Small intestine (tissue), 7 donors: ENCODE measurements around the gene COL11A2. TPM values are rescaled to one million over a fixed set of nuclear protein-coding genes. Genes with fewer than 3 reads are reported as not detected.

ENCODE experiments used
- DNase-seq, 2 donors: peaks; one replicate each; pipeline versions ENCODE4 v3.0.0 to v3.0.0-alpha.2; 2013
- FAIRE-seq: peaks from 2 replicates; lab custom pipeline; 2012; peaks lifted over from hg19 to GRCh38; lab: Jason Lieb, UNC
- H3K27ac ChIP-seq, 3 donors: one replicate each; pipeline ENCODE4 v1.5.1; 2013; ENCODE audit warnings: low read length in 2 of 3, mild to moderate bottlenecking in 2 of 3, control low read depth in 1 of 3, inconsistent platforms in 1 of 3, low read depth in 1 of 3, moderate library complexity in 1 of 3
- H3K27me3 ChIP-seq, 3 donors: one replicate each; pipeline ENCODE4 v1.6.1; 2013; ENCODE audit warnings: low read length in 3 of 3, inconsistent platforms in 1 of 3; ENCODE audit not compliant: control insufficient read depth in 3 of 3, insufficient read depth in 3 of 3
- H3K36me3 ChIP-seq, 3 donors: one replicate each; pipeline ENCODE4 v1.6.1; 2013; ENCODE audit warnings: low read length in 3 of 3, inconsistent platforms in 1 of 3, low read depth in 1 of 3, mild to moderate bottlenecking in 1 of 3, moderate library complexity in 1 of 3; ENCODE audit not compliant: control insufficient read depth in 3 of 3, insufficient read depth in 2 of 3
- H3K4me1 ChIP-seq, 3 donors: one replicate each; pipeline ENCODE4 v1.6.1; 2013; ENCODE audit warnings: low read length in 2 of 3, inconsistent platforms in 1 of 3, low read depth in 1 of 3, mild to moderate bottlenecking in 1 of 3, moderate library complexity in 1 of 3; ENCODE audit not compliant: control insufficient read depth in 3 of 3, insufficient read depth in 2 of 3
- H3K4me3 ChIP-seq, 3 donors: one replicate each; pipeline ENCODE4 v1.5.1; 2013; ENCODE audit warnings: low read length in 3 of 3, control low read depth in 1 of 3, inconsistent platforms in 1 of 3, low read depth in 1 of 3, mild to moderate bottlenecking in 1 of 3, moderate library complexity in 1 of 3
- H3K9me3 ChIP-seq, 2 donors: one replicate each; pipeline ENCODE4 v1.6.1; 2013; ENCODE audit warnings: low read depth in 1 of 2, low read length in 1 of 2; ENCODE audit not compliant: control insufficient read depth in 2 of 2, insufficient read depth in 1 of 2
- WGBS, 3 donors: extraction: QIAGEN DNeasy Blood & Tissue Kit; methylation state at CpG; one replicate each; pipeline ENCODE4 v1.1.7; 2013; 5-methylcytosine and 5-hydroxymethylcytosine counted together
- polyA plus RNA-seq, 4 donors: library from polyadenylated mRNA; stranded (reverse) in 3 of 4; unstranded in 1 of 4; fragments of 200-250 nt in 3 of 4; fragments of 120-200 nt in 1 of 4; gene quantifications; one replicate each; pipeline versions ENCODE4 v1.2.1 to v1.2.3, GENCODE V29; 2013
- donor health status: healthy with polysubstance abuse.
- donor health status: control.
- donor health status: control.
- donor health status: Bipolar disorder and iron deficiency.
- donor health status: healthy.

Gene COL11A2
- polyA plus RNA-seq, 4 donors, result 0.27 to 7.5 (median 0.62) TPM

DNA sequence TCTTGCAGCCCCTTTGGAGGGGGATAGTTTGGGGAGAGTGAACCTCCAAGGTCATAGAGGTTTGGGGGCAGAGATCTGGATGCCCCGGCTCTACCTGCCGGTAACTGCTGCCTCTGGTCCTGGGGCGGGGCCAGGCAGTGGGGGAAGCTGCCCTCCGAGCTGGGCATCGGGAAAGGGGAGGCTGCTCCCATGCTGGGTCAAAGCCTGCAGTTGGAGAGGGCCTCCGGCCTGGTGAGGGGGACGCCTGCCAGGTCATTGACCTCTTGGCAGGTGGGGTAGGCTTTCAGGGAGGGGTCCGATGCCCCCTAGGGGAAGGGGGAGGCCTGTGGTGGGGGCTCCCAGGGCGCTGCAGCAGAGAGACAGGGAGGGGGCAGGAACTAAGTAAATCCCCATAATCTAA, 7.1 kb downstream of the COL11A2 start:
- DNase-seq, result no peak
- Histone ChIP-seq H3K27ac (no peak overlapping the region), H3K9me3 (peaks cover 0 to 4% of the 10 kb centered on the region in 2 donors), H3K4me1 (no peaks in the 10 kb centered on the region), H3K36me3 (no peaks in the 10 kb centered on the region), H3K4me3 (no peak overlapping the region), H3K27me3 (peaks cover 2 to 10% (median 2%) of the 10 kb centered on the region in 3 donors)
- WGBS, 3 donors, result 64 to 72% (median 71%) methylated on average over 8 to 9 of the region's 9 CpGs
- FAIRE-seq, result no peak

DNA sequence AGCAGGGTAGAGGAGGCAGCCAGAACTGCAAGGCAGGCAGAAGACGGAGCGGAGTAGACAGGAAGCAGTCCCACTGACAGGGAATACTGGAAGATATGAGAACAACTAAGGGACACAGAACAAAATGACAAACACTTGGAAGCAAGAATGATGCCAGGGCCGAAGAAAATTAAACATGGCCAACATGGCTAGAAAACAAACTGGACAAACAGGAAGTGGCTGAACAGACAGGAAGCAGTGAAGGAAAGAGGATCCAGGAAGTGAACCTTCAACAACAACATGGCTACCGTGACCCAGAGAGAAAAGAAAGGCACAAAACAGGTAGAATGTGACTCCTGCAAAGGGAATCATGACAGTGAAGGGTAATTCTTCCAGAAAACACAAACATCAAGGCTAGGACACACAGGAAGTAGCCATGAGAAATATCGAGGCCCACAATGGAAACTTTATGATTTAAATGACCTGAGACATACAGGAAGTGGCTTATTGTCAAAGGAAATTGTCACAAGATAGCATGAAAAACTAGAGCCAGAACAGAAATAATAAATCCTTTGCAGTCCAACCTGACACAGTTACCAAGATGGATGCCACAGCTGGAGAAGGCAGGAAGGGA, 9.1 kb downstream of the COL11A2 start:
- DNase-seq (no peak), FAIRE-seq (no peak)
- H3K27ac ChIP-seq, result no peak overlapping the region
- peaks cover 0 to 10% (median 2%) of the 10 kb centered on the region in 3 donors for H3K27me3 ChIP-seq
- 70 to 89% (median 74%) methylated on average over 5 of the region's 5 CpGs for WGBS, 3 donors
- H3K4me3 ChIP-seq, result no peak overlapping the region
- no peaks in the 10 kb centered on the region for H3K4me1 ChIP-seq
- peaks cover 0 to 4% of the 10 kb centered on the region in 2 donors for H3K9me3 ChIP-seq
- H3K36me3 ChIP-seq, result no peaks in the 10 kb centered on the region

DNA sequence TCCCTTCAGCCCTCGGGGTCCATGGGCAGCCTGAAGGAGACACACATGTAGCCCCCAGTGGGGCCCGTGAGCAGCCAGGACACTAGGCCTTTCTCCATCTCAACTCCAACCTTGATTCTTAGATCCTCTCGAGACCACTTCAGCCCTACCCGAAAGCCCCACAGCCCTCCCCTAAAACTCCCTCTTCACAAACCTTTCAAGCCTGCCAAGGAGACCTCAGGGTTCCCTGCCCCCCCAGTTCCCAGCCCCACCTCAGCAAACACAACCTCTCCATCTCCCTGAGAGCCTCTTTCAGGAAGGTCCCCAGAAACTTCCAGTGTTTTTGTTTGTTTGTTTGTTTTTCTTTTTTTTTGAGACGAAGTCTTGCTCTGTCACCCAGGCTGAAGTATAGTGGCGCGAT, 11.1 kb downstream of the COL11A2 start:
- 86 to 92% (median 88%) methylated on average over 7 of the region's 7 CpGs for WGBS, 3 donors
- peaks cover 0 to 4% of the 10 kb centered on the region in 2 donors for H3K9me3 ChIP-seq
- H3K4me3 ChIP-seq, result no peak overlapping the region
- H3K36me3 ChIP-seq, result no peaks in the 10 kb centered on the region
- DNase-seq (no peak), FAIRE-seq (no peak)
- peaks cover 0 to 7% (median 2%) of the 10 kb centered on the region in 3 donors for H3K27me3 ChIP-seq
- H3K27ac ChIP-seq, result no peak overlapping the region
- H3K4me1 ChIP-seq, result no peaks in the 10 kb centered on the region

DNA sequence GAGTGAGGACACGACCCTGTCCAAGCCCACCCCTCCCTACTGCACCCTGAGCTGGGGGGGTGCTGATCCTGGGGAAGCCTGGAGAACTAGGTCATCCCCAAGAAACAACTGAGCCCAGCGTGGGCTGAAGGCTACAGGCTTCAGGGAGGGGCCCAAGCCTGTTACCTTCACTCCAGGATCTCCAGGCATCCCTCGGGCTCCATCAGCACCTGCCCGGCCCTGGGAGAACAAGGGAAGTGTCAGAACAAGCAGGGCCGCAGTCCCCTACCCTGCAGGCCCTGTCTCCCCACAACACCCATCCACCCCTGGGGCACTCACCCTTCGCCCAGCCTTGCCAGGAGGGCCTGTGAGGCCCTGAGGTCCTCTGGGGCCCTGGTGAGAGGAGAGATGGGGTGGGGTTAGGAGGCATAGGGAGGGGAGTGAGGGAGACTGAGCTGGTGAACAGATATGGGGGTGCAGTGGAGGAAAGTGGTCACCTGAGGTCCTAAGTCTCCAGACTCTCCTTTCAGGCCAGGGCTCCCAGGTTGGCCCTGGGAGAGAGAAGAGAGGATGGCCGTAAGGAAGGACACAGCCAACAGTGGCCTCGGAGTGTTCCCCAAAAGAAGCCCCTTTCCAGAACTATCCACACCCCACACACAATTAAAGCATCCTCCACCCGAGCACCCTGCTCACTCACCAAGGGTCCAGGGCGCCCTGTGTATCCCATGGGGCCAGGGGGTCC, 13.4 kb downstream of the COL11A2 start:
- Histone ChIP-seq H3K4me1 (peaks cover 0 to 3% (median 0%) of the 10 kb centered on the region in 3 donors), H3K36me3 (peaks cover 0 to 1% (median 0%) of the 10 kb centered on the region in 3 donors), H3K4me3 (no peak overlapping the region), H3K27ac (no peak overlapping the region), H3K9me3 (peaks cover 0 to 4% of the 10 kb centered on the region in 2 donors), H3K27me3 (no peaks in the 10 kb centered on the region)
- DNase-seq, result no peak
- FAIRE-seq, result no peak
- 78 to 89% (median 82%) methylated on average over 10 of the region's 10 CpGs for WGBS, 3 donors

- H3K27ac ChIP-seq, result no peak overlapping the region
- WGBS, 3 donors, result 80 to 84% (median 84%) methylated on average over 19 of the region's 19 CpGs
- no peaks in the 10 kb centered on the region for H3K27me3 ChIP-seq
- H3K4me1 ChIP-seq, result peaks cover 0 to 14% (median 0%) of the 10 kb centered on the region in 3 donors
- DNase-seq (no peak), FAIRE-seq (no peak)
- H3K36me3 ChIP-seq, result peaks cover 0 to 2% (median 0%) of the 10 kb centered on the region in 3 donors
- H3K9me3 ChIP-seq, result peaks cover 0 to 2% of the 10 kb centered on the region in 2 donors
- H3K4me3 ChIP-seq, result no peak overlapping the region
Observed at GRCh38 chr6:33177552-33178446, 14.5 kb downstream of the COL11A2 start.

- Histone ChIP-seq H3K4me3 (no peak overlapping the region), H3K27ac (no peak overlapping the region), H3K27me3 (no peaks in the 10 kb centered on the region), H3K36me3 (peaks cover 0 to 2% (median 0%) of the 10 kb centered on the region in 3 donors), H3K9me3 (no peaks in the 10 kb centered on the region), H3K4me1 (peaks cover 0 to 18% (median 0%) of the 10 kb centered on the region in 3 donors)
- no peak for DNase-seq
- 87 to 92% (median 92%) methylated on average over 7 of the region's 7 CpGs for WGBS, 3 donors
- FAIRE-seq, result no peak
Observed at GRCh38 chr6:33176906-33177305, 15.4 kb downstream of the COL11A2 start.

DNA sequence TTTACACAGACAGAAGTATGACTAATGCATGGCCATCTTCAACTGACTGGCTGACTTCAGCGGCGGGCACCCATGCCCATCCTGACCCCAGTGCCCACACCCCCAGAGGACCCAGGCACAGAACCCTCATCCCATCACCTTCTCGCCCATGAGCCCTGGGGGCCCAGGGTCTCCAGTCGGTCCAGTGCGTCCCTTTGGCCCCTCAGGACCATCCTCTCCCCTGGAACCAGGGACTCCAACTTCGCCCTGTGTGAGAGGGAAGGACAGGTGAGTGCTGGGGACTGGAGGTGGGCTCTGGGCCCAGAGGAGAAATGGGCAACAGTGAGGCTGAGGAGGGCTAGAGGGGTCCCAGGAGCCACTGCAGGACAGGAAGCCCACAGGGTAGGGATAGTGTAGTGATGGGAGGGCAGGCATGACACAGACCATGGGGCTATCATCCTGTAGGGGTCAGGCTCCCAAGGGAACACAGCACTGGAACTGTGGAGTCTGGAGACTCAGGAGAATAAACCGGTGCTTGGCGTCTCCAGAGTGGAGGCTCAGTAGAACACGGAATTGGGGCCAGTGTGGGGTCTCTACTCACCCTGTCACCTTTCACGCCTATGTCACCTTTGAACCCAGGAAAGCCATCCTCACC, 16.7 kb downstream of the COL11A2 start:
- DNase-seq (no peak), FAIRE-seq (no peak)
- peaks cover 0 to 2% (median 0%) of the 10 kb centered on the region in 3 donors for H3K36me3 ChIP-seq
- no peaks in the 10 kb centered on the region for H3K9me3 ChIP-seq
- H3K27ac ChIP-seq, result no peak overlapping the region
- no peaks in the 10 kb centered on the region for H3K27me3 ChIP-seq
- no peak overlapping the region for H3K4me3 ChIP-seq
- 56 to 77% (median 69%) methylated on average over 10 of the region's 10 CpGs for WGBS, 3 donors
- peaks cover 0 to 18% (median 0%) of the 10 kb centered on the region in 3 donors for H3K4me1 ChIP-seq

DNA sequence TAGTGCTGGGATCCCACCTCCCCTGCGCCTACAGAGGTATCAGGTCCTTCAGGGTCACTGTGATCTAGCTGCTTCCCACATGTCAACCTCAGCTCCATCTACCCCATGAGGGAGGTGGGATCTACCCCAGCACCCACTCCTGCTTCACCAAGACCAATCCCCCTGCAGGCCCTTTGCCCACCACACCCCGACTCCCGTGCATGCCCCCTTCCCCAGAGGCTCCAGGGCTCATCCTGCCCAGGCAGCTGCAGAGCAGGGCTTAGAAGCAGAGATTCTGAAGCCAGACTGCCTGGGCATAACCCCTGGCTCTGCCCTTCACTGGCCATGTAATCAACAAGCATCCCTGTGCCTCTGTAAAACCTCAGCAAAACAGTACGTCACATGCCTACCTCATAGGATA, 17.5 kb downstream of the COL11A2 start:
- Histone ChIP-seq H3K4me1 (peaks cover 0 to 18% (median 0%) of the 10 kb centered on the region in 3 donors), H3K9me3 (no peaks in the 10 kb centered on the region), H3K27ac (no peak overlapping the region), H3K36me3 (peaks cover 0 to 2% (median 0%) of the 10 kb centered on the region in 3 donors), H3K4me3 (no peak overlapping the region), H3K27me3 (no peaks in the 10 kb centered on the region)
- FAIRE-seq (no peak), DNase-seq (no peak)
- 67 to 85% (median 79%) methylated on average over 4 of the region's 4 CpGs for WGBS, 3 donors
